ENCODE data around the gene CEP95. TPM values are rescaled to one million over a fixed set of nuclear protein-coding genes. Genes with fewer than 3 reads are reported as not detected.
"Not testable (repeated sequence)": the region's sequence is repeated elsewhere in the genome, so short reads cannot be mapped to it uniquely, and the experiment has no call there.

The CEP95 gene
- total RNA-seq, 5 donors from 2014 or later (not counting 1 experiment from before 2014, with no cell fraction given), result 77.0 to 168 (median 91.9) TPM

GRCh38 chr17:64571746-64572145 is 65.0 kb downstream of the CEP95 start:
- ChIA-PET POLR2A (no interaction called here), CTCF (interaction anchor here in 1 of 2 donors (2.1 kb wide), 1 partner anchor 11 kb away, joined by 7 read pairs; no protein-coding TSS in a partner anchor)

GRCh38 chr17:64572682-64573154 is 65.9 kb downstream of the CEP95 start:
- Mint-ChIP-seq H3K4me3 (no peak overlapping the region), H3K27ac (peak overlapping the region; percentile 70 to 74), H3K4me1 (peaks cover 6 to 13% (median 13%) of the 10 kb centered on the region in 3 donors), H3K27me3 (no peaks in the 10 kb centered on the region), H3K36me3 (peaks cover 12% of the 10 kb centered on the region), H3K9me3 (no peaks in the 10 kb centered on the region)
- Histone ChIP-seq H3K27ac (ENCODE audit: low read length) (no peak overlapping the region), H3K36me3 (ENCODE audit: control insufficient read depth in 2 of 2, extremely low read depth in 1 of 2, insufficient read depth in 1 of 2, low read length in 1 of 2) (peaks cover 8 to 36% of the 10 kb centered on the region in 2 donors), H3K9me3 (no peaks in the 10 kb centered on the region), H3K27me3 (replicated peaks in 1 of 2; ENCODE audit: control insufficient read depth in 2 of 2, extremely low read depth in 1 of 2, insufficient read depth in 2 of 2, low read length in 1 of 2) (no peaks in the 10 kb centered on the region), H3K4me3 (ENCODE audit: control insufficient read depth in 1 of 2, extremely low read depth in 1 of 2, low read length in 1 of 2) (no peak overlapping the region), H3K4me1 (ENCODE audit: control insufficient read depth in 1 of 2, extremely low read depth in 1 of 2, insufficient read depth in 2 of 2, low read length in 2 of 2) (peaks cover 0 to 7% of the 10 kb centered on the region in 2 experiments)
- DNase-seq, result peak in 1 of 35 experiments; percentile 14
- ChIA-PET CTCF (interaction anchor here in 1 of 2 donors (2.1 kb wide), 1 partner anchor 12 kb away, joined by 7 read pairs; no protein-coding TSS in a partner anchor), POLR2A (interaction anchor here in 1 of 2 donors (0.8 to 1.5 kb wide), 2 partner anchors 68 to 76 kb away, joined by 3 to 4 read pairs; no protein-coding TSS in a partner anchor)
- peak in 3 of 4 experiments; percentile 49 to 61 (median 52) for ATAC-seq (replicated peaks in 1 of 4)
- WGBS (ENCODE audit: insufficient coverage), result no CpG with 5 or more reads among the region's 3 CpGs

More at GRCh38 chr17:64571746-64572145, 65.0 kb downstream of the CEP95 start:
- Histone ChIP-seq H3K9me3 (no peaks in the 10 kb centered on the region), H3K4me1 (ENCODE audit: control insufficient read depth in 1 of 2, extremely low read depth in 1 of 2, insufficient read depth in 2 of 2, low read length in 2 of 2) (peaks cover 0 to 7% of the 10 kb centered on the region in 2 experiments), H3K4me3 (ENCODE audit: control insufficient read depth in 1 of 2, extremely low read depth in 1 of 2, low read length in 1 of 2) (no peak overlapping the region), H3K36me3 (ENCODE audit: control insufficient read depth in 2 of 2, extremely low read depth in 1 of 2, insufficient read depth in 1 of 2, low read length in 1 of 2) (peaks cover 8 to 32% of the 10 kb centered on the region in 2 donors), H3K27me3 (replicated peaks in 1 of 2; ENCODE audit: control insufficient read depth in 2 of 2, extremely low read depth in 1 of 2, insufficient read depth in 2 of 2, low read length in 1 of 2) (no peaks in the 10 kb centered on the region), H3K27ac (ENCODE audit: low read length) (no peak overlapping the region)
- Mint-ChIP-seq H3K36me3 (peaks cover 14% of the 10 kb centered on the region), H3K27me3 (no peaks in the 10 kb centered on the region), H3K4me3 (no peak overlapping the region), H3K27ac (no peak overlapping the region), H3K4me1 (peaks cover 6 to 13% (median 13%) of the 10 kb centered on the region in 3 donors), H3K9me3 (no peaks in the 10 kb centered on the region)
- DNase-seq, result no peak
- ATAC-seq (replicated peaks in 1 of 4), result no peak
- no CpG with 5 or more reads among the region's 6 CpGs for WGBS (ENCODE audit: insufficient coverage)

- Histone ChIP-seq H3K4me3 (ENCODE audit: control insufficient read depth in 1 of 2, extremely low read depth in 1 of 2, low read length in 1 of 2) (no peak overlapping the region), H3K9me3 (no peaks in the 10 kb centered on the region), H3K27ac (ENCODE audit: low read length) (no peak overlapping the region), H3K36me3 (ENCODE audit: control insufficient read depth in 2 of 2, extremely low read depth in 1 of 2, insufficient read depth in 1 of 2, low read length in 1 of 2) (peaks cover 8 to 36% of the 10 kb centered on the region in 2 donors), H3K4me1 (ENCODE audit: control insufficient read depth in 1 of 2, extremely low read depth in 1 of 2, insufficient read depth in 2 of 2, low read length in 2 of 2) (peaks cover 0 to 7% of the 10 kb centered on the region in 2 experiments), H3K27me3 (replicated peaks in 1 of 2; ENCODE audit: control insufficient read depth in 2 of 2, extremely low read depth in 1 of 2, insufficient read depth in 2 of 2, low read length in 1 of 2) (no peaks in the 10 kb centered on the region)
- peaks cover 15% of the 10 kb centered on the region for H3K36me3 Mint-ChIP-seq
- no peak overlapping the region for H3K4me3 Mint-ChIP-seq
- peak overlapping the region; percentile 61 to 69 for H3K27ac Mint-ChIP-seq
- ChIA-PET POLR2A (interaction anchor here (0.6 to 1.5 kb wide), 2 partner anchors 68 to 74 kb away, joined by 3 to 4 read pairs; no protein-coding TSS in a partner anchor), CTCF (interaction anchor here in 1 of 2 donors (2.1 kb wide), 1 partner anchor 12 kb away, joined by 7 read pairs; no protein-coding TSS in a partner anchor)
- ATAC-seq (replicated peaks in 1 of 4) (no peak), DNase-seq (no peak)
- H3K9me3 Mint-ChIP-seq, result no peaks in the 10 kb centered on the region
- H3K27me3 Mint-ChIP-seq, result no peaks in the 10 kb centered on the region
- H3K4me1 Mint-ChIP-seq, result peaks cover 6 to 13% (median 13%) of the 10 kb centered on the region in 3 donors
Measured at GRCh38 chr17:64573214-64573613, 66.4 kb downstream of the CEP95 start.

GRCh38 chr17:64574646-64575045 is 67.9 kb downstream of the CEP95 start:
- Mint-ChIP-seq H3K4me3 (no peak overlapping the region), H3K36me3 (peaks cover 14% of the 10 kb centered on the region), H3K27me3 (no peaks in the 10 kb centered on the region), H3K27ac (peak overlapping the region in 1 of 2 donors; percentile 46), H3K4me1 (peaks cover 6 to 13% (median 13%) of the 10 kb centered on the region in 3 donors), H3K9me3 (no peaks in the 10 kb centered on the region)
- Histone ChIP-seq H3K36me3 (ENCODE audit: control insufficient read depth in 2 of 2, extremely low read depth in 1 of 2, insufficient read depth in 1 of 2, low read length in 1 of 2) (peaks cover 3 to 40% of the 10 kb centered on the region in 2 donors), H3K9me3 (no peaks in the 10 kb centered on the region), H3K27me3 (replicated peaks in 1 of 2; ENCODE audit: control insufficient read depth in 2 of 2, extremely low read depth in 1 of 2, insufficient read depth in 2 of 2, low read length in 1 of 2) (no peaks in the 10 kb centered on the region), H3K4me1 (ENCODE audit: control insufficient read depth in 1 of 2, extremely low read depth in 1 of 2, insufficient read depth in 2 of 2, low read length in 2 of 2) (peaks cover 0 to 7% of the 10 kb centered on the region in 2 experiments), H3K4me3 (ENCODE audit: control insufficient read depth in 1 of 2, extremely low read depth in 1 of 2, low read length in 1 of 2) (no peak overlapping the region), H3K27ac (ENCODE audit: low read length) (no peak overlapping the region)
- 100% methylated on average over 1 of the region's 1 CpG for WGBS (ENCODE audit: insufficient coverage)
- DNase-seq, result no peak
- ATAC-seq (replicated peaks in 1 of 4), result no peak
- ChIA-PET CTCF (interaction anchor here in 1 of 2 donors (1.0 to 1.5 kb wide), 3 partner anchors 30 to 155 kb away, joined by 3 to 5 read pairs (median 3); no protein-coding TSS in a partner anchor), POLR2A (interaction anchor here (0.6 to 0.7 kb wide), 4 partner anchors 15 to 609 kb away, joined by 3 to 5 read pairs (median 3); no protein-coding TSS in a partner anchor)

GRCh38 chr17:64575431-64575830 is 68.7 kb downstream of the CEP95 start:
- Histone ChIP-seq H3K4me3 (ENCODE audit: control insufficient read depth in 1 of 2, extremely low read depth in 1 of 2, low read length in 1 of 2) (no peak overlapping the region), H3K36me3 (ENCODE audit: control insufficient read depth in 2 of 2, extremely low read depth in 1 of 2, insufficient read depth in 1 of 2, low read length in 1 of 2) (peaks cover 4 to 37% of the 10 kb centered on the region in 2 donors), H3K27ac (ENCODE audit: low read length) (no peak overlapping the region), H3K27me3 (replicated peaks in 1 of 2; ENCODE audit: control insufficient read depth in 2 of 2, extremely low read depth in 1 of 2, insufficient read depth in 2 of 2, low read length in 1 of 2) (no peaks in the 10 kb centered on the region), H3K4me1 (ENCODE audit: control insufficient read depth in 1 of 2, extremely low read depth in 1 of 2, insufficient read depth in 2 of 2, low read length in 2 of 2) (peaks cover 0 to 7% of the 10 kb centered on the region in 2 experiments), H3K9me3 (no peaks in the 10 kb centered on the region)
- Mint-ChIP-seq H3K9me3 (no peaks in the 10 kb centered on the region), H3K4me1 (peaks cover 6 to 15% (median 13%) of the 10 kb centered on the region in 3 donors), H3K27ac (no peak overlapping the region), H3K4me3 (no peak overlapping the region), H3K27me3 (no peaks in the 10 kb centered on the region), H3K36me3 (peaks cover 19% of the 10 kb centered on the region)
- ChIA-PET POLR2A (interaction anchor here in 1 of 2 donors (0.6 to 0.7 kb wide), 2 partner anchors 15 to 806 kb away, joined by 3 read pairs; no protein-coding TSS in a partner anchor), CTCF (interaction anchor here in 1 of 2 donors (1.0 to 1.5 kb wide), 3 partner anchors 29 to 155 kb away, joined by 3 to 5 read pairs (median 3); no protein-coding TSS in a partner anchor)
- DNase-seq (no peak), ATAC-seq (replicated peaks in 1 of 4) (no peak)
- WGBS (ENCODE audit: insufficient coverage), result no CpG with 5 or more reads among the region's 3 CpGs

GRCh38 chr17:64577025-64577424 is 70.2 kb downstream of the CEP95 start:
- not testable (repeated sequence) for H3K27ac Mint-ChIP-seq; H3K4me3 ChIP-seq (ENCODE audit: control insufficient read depth in 1 of 2, extremely low read depth in 1 of 2, low read length in 1 of 2); H3K27me3 Mint-ChIP-seq; H3K9me3 Mint-ChIP-seq; H3K9me3 ChIP-seq; H3K4me3 Mint-ChIP-seq; H3K27ac ChIP-seq (ENCODE audit: low read length); DNase-seq; H3K4me1 ChIP-seq (ENCODE audit: control insufficient read depth in 1 of 2, extremely low read depth in 1 of 2, insufficient read depth in 2 of 2, low read length in 2 of 2); ATAC-seq (replicated peaks in 1 of 4); H3K27me3 ChIP-seq (replicated peaks in 1 of 2; ENCODE audit: control insufficient read depth in 2 of 2, extremely low read depth in 1 of 2, insufficient read depth in 2 of 2, low read length in 1 of 2)
- H3K36me3 Mint-ChIP-seq, result peaks cover 28% of the 10 kb centered on the region
- CTCF ChIA-PET, result interaction anchor here in 1 of 2 donors (1.0 kb wide), 1 partner anchor 159 kb away, joined by 3 read pairs; no protein-coding TSS in a partner anchor
- POLR2A ChIA-PET, result interaction anchor here in 1 of 2 donors (0.6 kb wide), 1 partner anchor 15 kb away, joined by 3 read pairs; no protein-coding TSS in a partner anchor
- peaks cover 14 to 35% of the 10 kb centered on the region in 2 donors for H3K36me3 ChIP-seq (ENCODE audit: control insufficient read depth in 2 of 2, extremely low read depth in 1 of 2, insufficient read depth in 1 of 2, low read length in 1 of 2)
- H3K4me1 Mint-ChIP-seq, result peaks cover 6 to 26% (median 23%) of the 10 kb centered on the region in 3 donors
- WGBS (ENCODE audit: insufficient coverage), result 100% methylated on average over 1 of the region's 4 CpGs

All from T-cell (primary cell).